Neural cell (in vitro differentiated cells): Measurements from ENCODE around the gene MREG. TPM values are rescaled to one million over a fixed set of nuclear protein-coding genes. Genes with fewer than 3 reads are reported as not detected.

ENCODE experiments used
- H2AFZ ChIP-seq: fragments of 200-600, 300-800 bp; sonication (generic), shearing (Covaris generic); 2 replicates; pipeline ENCODE4 v1.6.0; 2014; ENCODE audit warnings: low read depth, mild to moderate bottlenecking, antibody characterized with exemption, low read length, moderate library complexity
- H3F3A ChIP-seq: fragments of 200-600 bp; shearing (Covaris generic); 2 replicates; pipeline ENCODE4 v1.6.1; 2016; ENCODE audit warnings: mild to moderate bottlenecking, moderate library complexity, mixed read lengths, antibody characterized with exemption, low read length; ENCODE audit not compliant: insufficient read depth, poor library complexity, severe bottlenecking
- H3K27ac ChIP-seq: fragments of 200-600, 300-800 bp; sonication (generic), shearing (Covaris generic); 2 replicates; pipeline ENCODE4 v1.5.1; 2014; ENCODE audit warnings: mild to moderate bottlenecking, low read length, moderate library complexity
- H3K27me3 ChIP-seq: fragments of 300-800, 200-600 bp; sonication (generic), shearing (Covaris generic); 2 replicates; pipeline ENCODE4 v1.6.0; 2014; ENCODE audit warnings: mild to moderate bottlenecking, low read depth, low read length, moderate library complexity; ENCODE audit not compliant: insufficient read depth
- H3K36me3 ChIP-seq: fragments of 300-800, 200-600 bp; sonication (generic), shearing (Covaris generic); 2 replicates; pipeline ENCODE4 v1.5.1; 2014; ENCODE audit warnings: mild to moderate bottlenecking, antibody characterized with exemption, low read length, moderate library complexity; ENCODE audit not compliant: insufficient read depth
- H3K4me2 ChIP-seq: fragments of 300-800, 200-600 bp; sonication (generic), shearing (Covaris generic); 2 replicates; pipeline ENCODE4 v1.6.0; 2014; ENCODE audit warnings: mild to moderate bottlenecking, low read length
- H3K4me3 ChIP-seq: fragments of 300-800, 200-600 bp; sonication (generic), shearing (Covaris generic); 2 replicates; pipeline ENCODE4 v1.5.1; 2014; ENCODE audit warnings: mild to moderate bottlenecking, low read length, moderate library complexity
- H3K79me2 ChIP-seq: fragments of 200-600 bp; shearing (Covaris generic); replicated peaks from 2 replicates; pipeline ENCODE4 v1.6.0; 2014; ENCODE audit warnings: mild to moderate bottlenecking, low read length, moderate library complexity; ENCODE audit not compliant: insufficient read depth
- H3K9ac ChIP-seq: fragments of 300-800, 200-600 bp; sonication (generic), shearing (Covaris generic); 2 replicates; pipeline ENCODE4 v1.6.1; 2016; ENCODE audit warnings: mild to moderate bottlenecking, low read length, mixed read lengths
- H3K9me2 ChIP-seq: fragments of 200-600 bp; shearing (Covaris generic); 2 replicates; pipeline ENCODE4 v1.6.1; 2016; ENCODE audit warnings: mild to moderate bottlenecking, low read length, mixed read lengths; ENCODE audit not compliant: insufficient read depth
- H3K9me3 ChIP-seq: fragments of 200-600, 300-800 bp; sonication (generic), shearing (Covaris generic); 2 replicates; pipeline ENCODE4 v1.6.1; 2016; ENCODE audit warnings: mild to moderate bottlenecking, mixed run types, low read length, moderate library complexity, mixed read lengths
- H4K20me1 ChIP-seq: fragments of 200-600 bp; shearing (Covaris generic); 2 replicates; pipeline ENCODE4 v1.6.1; 2016; ENCODE audit warnings: mild to moderate bottlenecking, mixed run types; ENCODE audit not compliant: insufficient read depth
- EP300 ChIP-seq: fragments of 450-650 bp; conservative IDR thresholded peaks from 2 replicates; pipeline ENCODE4 v1.6.1; 2014; ENCODE audit warnings: antibody characterized with exemption, mild to moderate bottlenecking, moderate library complexity; ENCODE audit not compliant: poor library complexity, severe bottlenecking
- EZH2 ChIP-seq: fragments of 200-600, 300-800 bp; shearing (Covaris generic), sonication (generic); IDR thresholded peaks from 2 replicates; pipeline ENCODE4 v1.6.1; 2014; ENCODE audit warnings: antibody characterized with exemption, low read length, borderline replicate concordance, mild to moderate bottlenecking; ENCODE audit not compliant: insufficient read depth, poor library complexity, severe bottlenecking
- MXI1 ChIP-seq: fragments of 450-650 bp; conservative IDR thresholded peaks from 2 replicates; pipeline ENCODE4 v1.6.1; 2014; ENCODE audit warnings: antibody characterized with exemption, mild to moderate bottlenecking; ENCODE audit not compliant: poor library complexity, severe bottlenecking
- POLR2AphosphoS5 ChIP-seq: IDR thresholded peaks from 2 replicates; pipeline ENCODE4 v1.6.1; 2012
- RAD21 ChIP-seq: fragments of 450-650 bp; conservative IDR thresholded peaks from 2 replicates; pipeline ENCODE4 v1.6.1; 2014; ENCODE audit warnings: antibody characterized with exemption, mild to moderate bottlenecking, moderate library complexity
- REST ChIP-seq: IDR thresholded peaks from 2 replicates; pipeline ENCODE4 v1.6.1; 2012; ENCODE audit warnings: borderline replicate concordance
- SMC3 ChIP-seq: fragments of 450-650 bp; conservative IDR thresholded peaks from 2 replicates; pipeline ENCODE4 v1.6.1; 2014; ENCODE audit warnings: antibody characterized with exemption, mild to moderate bottlenecking, moderate library complexity; ENCODE audit not compliant: poor library complexity
- TAF1 ChIP-seq: IDR thresholded peaks from 2 replicates; pipeline ENCODE4 v1.6.1; 2012; ENCODE audit warnings: low read depth
- polyA plus RNA-seq: library from polyadenylated mRNA; depleted of rRNA; stranded (reverse); fragments of >200 nt; gene quantifications from 2 replicates; pipeline ENCODE4 v1.2.3, GENCODE V29; 2014
- TF ChIP-seq, protein P1 (sequence below): fragments of 450-650 bp; IDR thresholded peaks from 2 replicates; pipeline ENCODE4 v1.5.1; 2014; ENCODE audit warnings: antibody characterized with exemption, mild to moderate bottlenecking, moderate library complexity; ENCODE audit not compliant: poor library complexity, severe bottlenecking

The MREG gene
- polyA plus RNA-seq, 1 donor from 2014 or later, result 9.1 TPM

DNA sequence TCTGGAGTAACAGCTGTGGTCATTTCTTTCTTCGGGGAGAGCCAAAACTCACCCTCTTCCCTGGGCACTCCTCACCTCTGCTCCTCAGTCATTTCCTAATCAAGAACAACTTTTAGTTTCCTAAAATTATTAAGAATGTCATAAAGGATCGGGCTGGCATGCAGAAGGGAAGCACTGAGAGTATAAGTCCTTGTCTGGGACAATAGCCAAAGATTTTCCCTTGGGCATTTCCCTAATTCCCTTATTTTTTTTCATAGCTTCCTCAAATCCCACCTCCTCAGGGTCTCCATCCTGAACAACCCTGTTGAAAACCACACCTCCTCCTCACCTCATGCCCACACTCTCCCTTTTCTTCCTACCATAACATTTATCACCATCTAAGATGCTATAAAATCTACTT, 115.0 kb downstream of the MREG start:
- no peaks in the 10 kb centered on the region for H3K36me3 ChIP-seq
- H4K20me1 ChIP-seq, result no peaks in the 10 kb centered on the region
- H3K27ac ChIP-seq, result no peak overlapping the region
- H3K27me3 ChIP-seq, result no peaks in the 10 kb centered on the region
- H3K9me2 ChIP-seq, result no peaks in the 10 kb centered on the region
- no peak overlapping the region for H3K4me2 ChIP-seq
- H3F3A ChIP-seq, result no peaks in the 10 kb centered on the region
- H3K9ac ChIP-seq, result no peak overlapping the region
- TF ChIP-seq MXI1 (no peak), RAD21 (no peak)
- H3K4me3 ChIP-seq, result no peak overlapping the region
- H2AFZ ChIP-seq, result no peak overlapping the region
- no peaks in the 10 kb centered on the region for H3K9me3 ChIP-seq
- no peaks in the 10 kb centered on the region for H3K79me2 ChIP-seq

- no peaks in the 10 kb centered on the region for H3K36me3 ChIP-seq
- no peak overlapping the region for H3K9ac ChIP-seq
- H2AFZ ChIP-seq, result no peak overlapping the region
- H3K9me2 ChIP-seq, result no peaks in the 10 kb centered on the region
- no peaks in the 10 kb centered on the region for H3K79me2 ChIP-seq
- no peak overlapping the region for H3K4me2 ChIP-seq
- no peaks in the 10 kb centered on the region for H3F3A ChIP-seq
- H3K4me3 ChIP-seq, result no peak overlapping the region
- TF ChIP-seq EP300 (no peak), TAF1 (no peak), SMC3 (no peak), POLR2AphosphoS5 (no peak), REST (no peak), RAD21 (no peak), EZH2 (no peak), MXI1 (no peak)
- TF ChIP-seq, protein P1, sequence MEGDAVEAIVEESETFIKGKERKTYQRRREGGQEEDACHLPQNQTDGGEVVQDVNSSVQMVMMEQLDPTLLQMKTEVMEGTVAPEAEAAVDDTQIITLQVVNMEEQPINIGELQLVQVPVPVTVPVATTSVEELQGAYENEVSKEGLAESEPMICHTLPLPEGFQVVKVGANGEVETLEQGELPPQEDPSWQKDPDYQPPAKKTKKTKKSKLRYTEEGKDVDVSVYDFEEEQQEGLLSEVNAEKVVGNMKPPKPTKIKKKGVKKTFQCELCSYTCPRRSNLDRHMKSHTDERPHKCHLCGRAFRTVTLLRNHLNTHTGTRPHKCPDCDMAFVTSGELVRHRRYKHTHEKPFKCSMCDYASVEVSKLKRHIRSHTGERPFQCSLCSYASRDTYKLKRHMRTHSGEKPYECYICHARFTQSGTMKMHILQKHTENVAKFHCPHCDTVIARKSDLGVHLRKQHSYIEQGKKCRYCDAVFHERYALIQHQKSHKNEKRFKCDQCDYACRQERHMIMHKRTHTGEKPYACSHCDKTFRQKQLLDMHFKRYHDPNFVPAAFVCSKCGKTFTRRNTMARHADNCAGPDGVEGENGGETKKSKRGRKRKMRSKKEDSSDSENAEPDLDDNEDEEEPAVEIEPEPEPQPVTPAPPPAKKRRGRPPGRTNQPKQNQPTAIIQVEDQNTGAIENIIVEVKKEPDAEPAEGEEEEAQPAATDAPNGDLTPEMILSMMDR, result no peak
- no peaks in the 10 kb centered on the region for H4K20me1 ChIP-seq
- H3K9me3 ChIP-seq, result no peaks in the 10 kb centered on the region
- H3K27ac ChIP-seq, result no peak overlapping the region
- no peaks in the 10 kb centered on the region for H3K27me3 ChIP-seq
Observed at GRCh38 chr2:215896921-215897320, 116.4 kb downstream of the MREG start.

- no peak for TF ChIP-seq EZH2
- no peak for TF ChIP-seq TAF1
- no peak for TF ChIP-seq EP300
- no peak for TF ChIP-seq SMC3
- no peak for TF ChIP-seq POLR2AphosphoS5
- no peak for TF ChIP-seq MXI1
- TF ChIP-seq, protein P1, result no peak
- TF ChIP-seq RAD21, result no peak
- TF ChIP-seq REST, result no peak
- no peaks in the 10 kb centered on the region for H4K20me1 ChIP-seq
- H3K9me3 ChIP-seq, result no peaks in the 10 kb centered on the region
- no peak overlapping the region for H2AFZ ChIP-seq
- no peaks in the 10 kb centered on the region for H3F3A ChIP-seq
- H3K9me2 ChIP-seq, result no peaks in the 10 kb centered on the region
- no peak overlapping the region for H3K4me3 ChIP-seq
- no peak overlapping the region for H3K27ac ChIP-seq
- H3K9ac ChIP-seq, result no peak overlapping the region
- no peak overlapping the region for H3K4me2 ChIP-seq
- H3K27me3 ChIP-seq, result no peaks in the 10 kb centered on the region
- no peaks in the 10 kb centered on the region for H3K79me2 ChIP-seq
- no peaks in the 10 kb centered on the region for H3K36me3 ChIP-seq
Observed at GRCh38 chr2:215895330-215895729, 118.0 kb downstream of the MREG start.
